Endodermal cell (in vitro differentiated cells): Measurements from ENCODE around the gene NFIA. TPM values are rescaled to one million over a fixed set of nuclear protein-coding genes. Genes with fewer than 3 reads are reported as not detected.

Experiments used
- DNase-seq: peaks from one replicate; pipeline ENCODE4 v3.0.0-alpha.2; 2017
- H3K27ac ChIP-seq: 2 replicates; pipeline ENCODE4 v1.5.1; 2013; ENCODE audit warnings: mild to moderate bottlenecking, low read depth, low read length, moderate library complexity
- H3K27me3 ChIP-seq: 2 replicates; pipeline ENCODE4 v1.6.1; 2013; ENCODE audit warnings: mild to moderate bottlenecking, low read length, moderate library complexity; ENCODE audit not compliant: insufficient read depth, control insufficient read depth, poor library complexity, severe bottlenecking
- H3K36me3 ChIP-seq: 2 replicates; pipeline ENCODE4 v1.7.0; 2013; ENCODE audit warnings: mild to moderate bottlenecking, low read length, moderate library complexity; ENCODE audit not compliant: control insufficient read depth, insufficient read depth
- H3K4me1 ChIP-seq: one replicate; pipeline ENCODE4 v1.7.0; 2013; ENCODE audit warnings: low read length; ENCODE audit not compliant: control insufficient read depth, insufficient read depth
- H3K4me3 ChIP-seq: 2 replicates; pipeline ENCODE4 v1.5.1; 2013; ENCODE audit warnings: mild to moderate bottlenecking, low read length, moderate library complexity
- H3K9ac ChIP-seq: 2 replicates; pipeline ENCODE4 v1.6.1; 2013; ENCODE audit warnings: mild to moderate bottlenecking, low read length, moderate library complexity; ENCODE audit not compliant: poor library complexity, severe bottlenecking; ENCODE audit errors: extremely low read depth
- H3K9me3 ChIP-seq: 2 replicates; pipeline ENCODE4 v1.6.1; 2013; ENCODE audit warnings: mild to moderate bottlenecking, low read length, moderate library complexity; ENCODE audit not compliant: control insufficient read depth
- H3K27ac Mint-ChIP-seq: 2 replicates; pipeline ENCODE4 v1.8.0; 2020; ENCODE audit warnings: mixed read lengths
- H3K27me3 Mint-ChIP-seq: 2 replicates; pipeline ENCODE4 v1.8.0; 2021; ENCODE audit warnings: mild to moderate bottlenecking, mixed read lengths; ENCODE audit not compliant: insufficient read depth
- H3K36me3 Mint-ChIP-seq: 2 replicates; pipeline ENCODE4 v1.8.0; 2020; ENCODE audit warnings: low read depth, mixed read lengths
- H3K4me1 Mint-ChIP-seq: 2 replicates; pipeline ENCODE4 v1.8.0; 2020; ENCODE audit warnings: mixed read lengths
- H3K4me3 Mint-ChIP-seq: 2 replicates; pipeline ENCODE4 v1.8.0; 2020; ENCODE audit warnings: mild to moderate bottlenecking, moderate library complexity, mixed read lengths
- H3K9me3 Mint-ChIP-seq: 2 replicates; pipeline ENCODE4 v1.8.0; 2020; ENCODE audit warnings: mild to moderate bottlenecking, mixed read lengths
- WGBS, 2 experiments: methylation state at CpG; one replicate each; pipeline versions ENCODE4 v1.1.5 to v1.1.7; 2013; ENCODE audit warnings: missing lambda C conversion rate in 2 of 2, mixed read lengths in 1 of 2; ENCODE audit not compliant: insufficient coverage in 1 of 2, insufficient read length in 1 of 2; 5-methylcytosine and 5-hydroxymethylcytosine counted together
- total RNA-seq, 2 donors: library from RNA; stranded (reverse); fragmentation: NEBNext Ultra II Directional in 1 of 2; extraction: Animal tissue kit (Norgen Biotek cat#: 25700) in 1 of 2; gene quantifications; 2 replicates in 1 of 2; 3 replicates in 1 of 2; pipeline ENCODE4 v1.2.1, GENCODE V29; 2021
- TF ChIP-seq, protein P1 (sequence below): fragments of 200-600 bp; sonication (generic); conservative IDR thresholded peaks from 2 replicates; pipeline ENCODE4 v1.5.0; 2021; ENCODE audit warnings: antibody characterized with exemption, mild to moderate bottlenecking

Gene NFIA
- total RNA-seq, 2 donors from 2014 or later = 2.3 to 3.8 TPM

DNA sequence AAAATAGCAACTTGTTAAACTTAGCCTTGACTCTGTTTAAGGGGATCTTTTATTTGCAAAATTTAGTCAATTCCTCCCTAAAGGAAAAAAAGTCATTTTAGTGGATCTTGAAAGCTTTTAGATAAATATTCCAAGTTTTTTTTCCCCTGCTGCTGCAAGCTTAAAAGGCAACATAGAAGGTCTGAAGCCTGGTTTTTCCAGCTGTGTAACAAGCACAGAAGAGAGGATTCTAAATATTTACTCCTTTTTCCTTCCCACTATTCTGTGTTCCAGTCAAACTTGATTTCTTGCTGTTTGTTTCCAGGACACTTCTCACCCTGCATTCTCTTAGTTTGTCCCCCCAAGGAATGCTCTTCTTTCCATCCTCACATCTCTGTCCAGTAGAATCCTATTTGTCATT is 86.7 kb downstream of the NFIA start:
- Histone ChIP-seq H3K27me3 (peaks cover 5% of the 10 kb centered on the region), H3K9ac (no peak overlapping the region), H3K36me3 (no peaks in the 10 kb centered on the region), H3K9me3 (no peaks in the 10 kb centered on the region), H3K4me3 (no peak overlapping the region), H3K27ac (no peak overlapping the region), H3K4me1 (no peaks in the 10 kb centered on the region)
- Mint-ChIP-seq H3K9me3 (no peaks in the 10 kb centered on the region), H3K4me3 (no peak overlapping the region), H3K4me1 (peaks cover 22% of the 10 kb centered on the region), H3K27ac (peak overlapping the region; percentile 25), H3K27me3 (peaks cover 6% of the 10 kb centered on the region), H3K36me3 (no peaks in the 10 kb centered on the region)
- TF ChIP-seq, protein P1, sequence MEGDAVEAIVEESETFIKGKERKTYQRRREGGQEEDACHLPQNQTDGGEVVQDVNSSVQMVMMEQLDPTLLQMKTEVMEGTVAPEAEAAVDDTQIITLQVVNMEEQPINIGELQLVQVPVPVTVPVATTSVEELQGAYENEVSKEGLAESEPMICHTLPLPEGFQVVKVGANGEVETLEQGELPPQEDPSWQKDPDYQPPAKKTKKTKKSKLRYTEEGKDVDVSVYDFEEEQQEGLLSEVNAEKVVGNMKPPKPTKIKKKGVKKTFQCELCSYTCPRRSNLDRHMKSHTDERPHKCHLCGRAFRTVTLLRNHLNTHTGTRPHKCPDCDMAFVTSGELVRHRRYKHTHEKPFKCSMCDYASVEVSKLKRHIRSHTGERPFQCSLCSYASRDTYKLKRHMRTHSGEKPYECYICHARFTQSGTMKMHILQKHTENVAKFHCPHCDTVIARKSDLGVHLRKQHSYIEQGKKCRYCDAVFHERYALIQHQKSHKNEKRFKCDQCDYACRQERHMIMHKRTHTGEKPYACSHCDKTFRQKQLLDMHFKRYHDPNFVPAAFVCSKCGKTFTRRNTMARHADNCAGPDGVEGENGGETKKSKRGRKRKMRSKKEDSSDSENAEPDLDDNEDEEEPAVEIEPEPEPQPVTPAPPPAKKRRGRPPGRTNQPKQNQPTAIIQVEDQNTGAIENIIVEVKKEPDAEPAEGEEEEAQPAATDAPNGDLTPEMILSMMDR = no peak
- no peak for DNase-seq

DNA sequence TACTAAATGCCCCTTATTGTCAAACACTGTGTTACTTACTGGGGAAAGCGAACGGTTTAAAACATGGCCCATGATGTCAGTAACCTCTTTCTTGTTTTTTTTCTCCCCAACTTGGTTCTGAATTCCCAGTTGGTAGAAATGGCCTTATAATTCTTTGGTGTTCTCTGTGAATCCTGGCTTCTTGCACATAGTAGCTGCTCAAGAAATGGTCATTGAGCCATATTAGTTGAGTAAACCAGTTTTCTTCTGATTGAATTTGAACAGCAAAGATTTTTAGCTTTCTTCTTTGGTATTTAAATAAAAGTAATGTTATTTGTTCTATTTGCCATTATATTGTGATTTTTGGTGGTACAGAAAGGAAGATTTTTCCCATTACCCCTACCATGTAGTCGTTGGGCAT is 87.3 kb downstream of the NFIA start:
- no peaks in the 10 kb centered on the region for H3K9me3 ChIP-seq
- H3K27ac Mint-ChIP-seq = no peak overlapping the region
- TF ChIP-seq, protein P1 = no peak
- H3K27ac ChIP-seq = no peak overlapping the region
- H3K27me3 ChIP-seq = peaks cover 5% of the 10 kb centered on the region
- H3K27me3 Mint-ChIP-seq = peaks cover 6% of the 10 kb centered on the region
- H3K4me1 ChIP-seq = no peaks in the 10 kb centered on the region
- no peaks in the 10 kb centered on the region for H3K9me3 Mint-ChIP-seq
- H3K36me3 ChIP-seq = no peaks in the 10 kb centered on the region
- no peak overlapping the region for H3K9ac ChIP-seq
- no peaks in the 10 kb centered on the region for H3K36me3 Mint-ChIP-seq
- H3K4me3 Mint-ChIP-seq = no peak overlapping the region
- no peak for DNase-seq
- WGBS, 2 experiments = 97 to 100% methylated on average over 2 to 3 of the region's 3 CpGs
- no peak overlapping the region for H3K4me3 ChIP-seq
- H3K4me1 Mint-ChIP-seq = peaks cover 28% of the 10 kb centered on the region

DNA sequence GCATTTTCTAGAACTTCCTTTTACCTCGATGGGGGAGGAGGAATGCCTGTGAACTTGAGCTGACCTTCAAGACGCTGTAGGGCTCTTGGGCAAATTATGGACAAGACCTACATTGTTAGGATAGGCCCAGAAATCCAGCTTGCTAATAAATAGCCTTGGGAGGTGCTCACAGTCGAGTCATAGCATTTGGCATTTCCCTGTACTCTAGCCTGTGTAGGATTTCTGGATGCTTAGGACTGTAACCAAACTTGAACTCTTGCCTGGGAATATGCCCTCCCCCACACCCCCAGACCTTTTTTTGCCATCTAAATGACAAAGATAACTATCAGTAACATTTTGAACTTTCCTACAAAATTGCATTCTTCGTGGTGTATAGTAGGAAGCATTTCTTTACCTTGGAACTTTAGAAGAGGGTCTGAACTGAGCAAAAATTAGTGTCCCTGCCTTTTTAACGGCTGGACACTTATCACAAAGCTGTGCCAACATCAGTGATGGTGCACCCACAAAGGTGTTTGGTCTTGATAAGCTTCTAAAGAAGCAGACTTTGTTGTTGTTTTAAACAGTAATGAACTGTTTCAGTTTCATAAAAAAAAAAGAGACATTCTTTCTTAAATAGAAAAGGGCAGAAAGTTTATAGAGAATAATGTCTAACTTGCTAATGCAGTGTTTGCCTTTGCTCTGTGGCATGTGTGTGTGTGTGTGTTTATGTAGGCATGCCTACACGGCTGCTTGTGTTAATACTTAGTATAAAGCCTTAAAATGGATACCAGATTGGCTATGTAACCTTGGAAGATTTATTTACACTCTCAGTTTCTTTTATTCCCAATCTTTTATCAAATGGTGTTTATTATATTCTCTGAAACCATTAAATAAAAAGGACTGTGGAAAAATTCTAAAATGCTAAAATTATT is 88.2 kb downstream of the NFIA start:
- Histone ChIP-seq H3K36me3 (no peaks in the 10 kb centered on the region), H3K9ac (no peak overlapping the region), H3K4me3 (no peak overlapping the region), H3K27ac (no peak overlapping the region), H3K4me1 (no peaks in the 10 kb centered on the region), H3K27me3 (peaks cover 5% of the 10 kb centered on the region), H3K9me3 (no peaks in the 10 kb centered on the region)
- TF ChIP-seq, protein P1 = no peak
- DNase-seq = no peak
- WGBS, 2 experiments = 84 to 85% methylated on average over 4 to 6 of the region's 6 CpGs
- peaks cover 29% of the 10 kb centered on the region for H3K4me1 Mint-ChIP-seq
- no peaks in the 10 kb centered on the region for H3K9me3 Mint-ChIP-seq
- peaks cover 6% of the 10 kb centered on the region for H3K27me3 Mint-ChIP-seq
- H3K36me3 Mint-ChIP-seq = no peaks in the 10 kb centered on the region
- H3K27ac Mint-ChIP-seq = no peak overlapping the region
- H3K4me3 Mint-ChIP-seq = no peak overlapping the region
